GM19452 (cell line): Measurements from ENCODE around the gene SOX8.

Experiments
- ATAC-seq: cut with Tn5 transposase; IDR thresholded peaks from one replicate; pipeline ENCODE4 v1.9.1; 2021; ENCODE audit not compliant: unreplicated experiment

SOX8 gene

GRCh38 chr16:1003391-1004347 lies 22.1 kb downstream of the SOX8 start:
- ATAC-seq = no peak

GRCh38 chr16:1005286-1005685 lies 23.7 kb downstream of the SOX8 start:
- ATAC-seq = no peak

- no peak for ATAC-seq
Observed at GRCh38 chr16:1006781-1007180, 25.2 kb downstream of the SOX8 start.

GRCh38 chr16:1007284-1007850 lies 25.8 kb downstream of the SOX8 start:
- no peak for ATAC-seq

GRCh38 chr16:1008085-1008484 lies 26.5 kb downstream of the SOX8 start:
- ATAC-seq = no peak

GRCh38 chr16:1009358-1010150 lies 28.0 kb downstream of the SOX8 start:
- ATAC-seq = no peak

- no peak for ATAC-seq
Observed at GRCh38 chr16:1010251-1010650, 28.7 kb downstream of the SOX8 start.

- ATAC-seq = no peak
Observed at GRCh38 chr16:1010815-1011214, 29.2 kb downstream of the SOX8 start.

- ATAC-seq = no peak
Observed at GRCh38 chr16:1011316-1012082, 29.9 kb downstream of the SOX8 start.

- ATAC-seq = no peak
Observed at GRCh38 chr16:1012135-1012534, 30.6 kb downstream of the SOX8 start.

- no peak for ATAC-seq
Observed at GRCh38 chr16:1012722-1013592, 31.4 kb downstream of the SOX8 start.

- ATAC-seq = no peak
Observed at GRCh38 chr16:1013593-1013900, 32.0 kb downstream of the SOX8 start.

GRCh38 chr16:1014221-1014620 lies 32.7 kb downstream of the SOX8 start:
- no peak for ATAC-seq

GRCh38 chr16:1014771-1015495 lies 33.4 kb downstream of the SOX8 start:
- no peak for ATAC-seq

GRCh38 chr16:1018447-1019198 lies 37.1 kb downstream of the SOX8 start:
- ATAC-seq = no peak

- no peak for ATAC-seq
Observed at GRCh38 chr16:1019231-1020090, 37.9 kb downstream of the SOX8 start.

GRCh38 chr16:1020091-1020399 lies 38.5 kb downstream of the SOX8 start:
- ATAC-seq = no peak

- no peak for ATAC-seq
Observed at GRCh38 chr16:1020591-1020990, 39.0 kb downstream of the SOX8 start.
